HG02678 (cell line): ENCODE measurements around the gene NUCB2.
"Not testable (repeated sequence)": the region's sequence is repeated elsewhere in the genome, so short reads cannot be mapped to it uniquely, and the experiment has no call there.

Source experiments
- ATAC-seq: cut with Tn5 transposase; IDR thresholded peaks from one replicate; pipeline ENCODE4 v1.9.1; 2021; ENCODE audit warnings: mild to moderate bottlenecking, moderate library complexity; ENCODE audit not compliant: unreplicated experiment

The NUCB2 gene

GRCh38 chr11:17268500-17268899 is 8.0 kb upstream of the NUCB2 start:
- ATAC-seq, result not testable (repeated sequence)

GRCh38 chr11:17268902-17269301 is 7.6 kb upstream of the NUCB2 start:
- no peak for ATAC-seq

GRCh38 chr11:17272801-17273200 is 3.7 kb upstream of the NUCB2 start:
- no peak for ATAC-seq

GRCh38 chr11:17273211-17273610 is 3.3 kb upstream of the NUCB2 start:
- ATAC-seq, result no peak

- ATAC-seq, result no peak
Observed at GRCh38 chr11:17273668-17274282, 2.8 kb upstream of the NUCB2 start.

- ATAC-seq, result no peak
Observed at GRCh38 chr11:17275400-17276235, 921 bp upstream of the NUCB2 start.

GRCh38 chr11:17277024-17277584 is 565 bp downstream of the NUCB2 start:
- peak; percentile 14 for ATAC-seq

GRCh38 chr11:17280494-17281127 is 4.1 kb downstream of the NUCB2 start:
- no peak for ATAC-seq

GRCh38 chr11:17286332-17286731 is 9.8 kb downstream of the NUCB2 start:
- ATAC-seq, result no peak

- ATAC-seq, result no peak
Observed at GRCh38 chr11:17287058-17287457, 10.5 kb downstream of the NUCB2 start.

GRCh38 chr11:17291710-17292109 is 15.2 kb downstream of the NUCB2 start:
- ATAC-seq, result no peak

GRCh38 chr11:17293311-17293710 is 16.8 kb downstream of the NUCB2 start:
- no peak for ATAC-seq

- peak; percentile 49 for ATAC-seq
Observed at GRCh38 chr11:17294033-17294432, 17.5 kb downstream of the NUCB2 start.

GRCh38 chr11:17296852-17297559 is 20.5 kb downstream of the NUCB2 start:
- ATAC-seq, result no peak

- ATAC-seq, result peak; percentile 77
Observed at GRCh38 chr11:17298302-17298701, 21.8 kb downstream of the NUCB2 start.

GRCh38 chr11:17300372-17300771 is 23.8 kb downstream of the NUCB2 start:
- no peak for ATAC-seq

- no peak for ATAC-seq
Observed at GRCh38 chr11:17313349-17314231, 37.1 kb downstream of the NUCB2 start.

GRCh38 chr11:17314232-17314547 is 37.7 kb downstream of the NUCB2 start:
- no peak for ATAC-seq

GRCh38 chr11:17314904-17315426 is 38.4 kb downstream of the NUCB2 start:
- ATAC-seq, result no peak
